ENCODE data around the gene CYP8B1. TPM values are rescaled to one million over a fixed set of nuclear protein-coding genes. Genes with fewer than 3 reads are reported as not detected.

Gene CYP8B1
- total RNA-seq, 1 experiment from 2014 or later, result 0.12 TPM

- Histone ChIP-seq H3K4me1 (ENCODE audit: control insufficient read depth in 1 of 2, insufficient read depth in 2 of 2, low read length in 2 of 2) (no peaks in the 10 kb centered on the region), H3K4me2 (ENCODE audit: low read length) (no peak overlapping the region), H3K79me2 (ENCODE audit: insufficient read depth, low read length) (no peaks in the 10 kb centered on the region), H3K27me3 (ENCODE audit: insufficient read depth, low read length) (no peaks in the 10 kb centered on the region), H3K9me2 (ENCODE audit: insufficient read depth) (no peaks in the 10 kb centered on the region), H2AFZ (ENCODE audit: low read depth, low read length, poor library complexity, severe bottlenecking) (no peak overlapping the region), H3K9ac (ENCODE audit: low read length) (no peak overlapping the region), H4K20me1 (ENCODE audit: insufficient read depth) (no peaks in the 10 kb centered on the region), H3K9me3 (ENCODE audit: control insufficient read depth in 1 of 2, insufficient read depth in 1 of 2, low read depth in 1 of 2, low read length in 2 of 2) (no peaks in the 10 kb centered on the region), H3K27ac (ENCODE audit: low read depth, low read length) (no peak overlapping the region), H3K4me3 (replicated peaks in 1 of 2; ENCODE audit: low read depth in 1 of 2, low read length in 2 of 2) (no peak overlapping the region), H3K36me3 (ENCODE audit: control insufficient read depth in 1 of 2, insufficient read depth in 2 of 2, low read length in 2 of 2) (no peaks in the 10 kb centered on the region)
- TF ChIP-seq CBX3 (IDR thresholded peaks at IDR 0.05; ENCODE audit: low read depth), result no peak
- TF ChIP-seq CEBPB (IDR thresholded peaks at IDR 0.05; ENCODE audit: low read depth), result no peak
- TF ChIP-seq ELF1 (IDR thresholded peaks at IDR 0.05; ENCODE audit: borderline replicate concordance, low read depth), result no peak
- TF ChIP-seq ATF3 (IDR thresholded peaks at IDR 0.05), result no peak
- TF ChIP-seq EZH2 (IDR thresholded peaks at IDR 0.05), result no peak
- no peak for TF ChIP-seq JUND (IDR thresholded peaks at IDR 0.05)
- TF ChIP-seq, protein P1, sequence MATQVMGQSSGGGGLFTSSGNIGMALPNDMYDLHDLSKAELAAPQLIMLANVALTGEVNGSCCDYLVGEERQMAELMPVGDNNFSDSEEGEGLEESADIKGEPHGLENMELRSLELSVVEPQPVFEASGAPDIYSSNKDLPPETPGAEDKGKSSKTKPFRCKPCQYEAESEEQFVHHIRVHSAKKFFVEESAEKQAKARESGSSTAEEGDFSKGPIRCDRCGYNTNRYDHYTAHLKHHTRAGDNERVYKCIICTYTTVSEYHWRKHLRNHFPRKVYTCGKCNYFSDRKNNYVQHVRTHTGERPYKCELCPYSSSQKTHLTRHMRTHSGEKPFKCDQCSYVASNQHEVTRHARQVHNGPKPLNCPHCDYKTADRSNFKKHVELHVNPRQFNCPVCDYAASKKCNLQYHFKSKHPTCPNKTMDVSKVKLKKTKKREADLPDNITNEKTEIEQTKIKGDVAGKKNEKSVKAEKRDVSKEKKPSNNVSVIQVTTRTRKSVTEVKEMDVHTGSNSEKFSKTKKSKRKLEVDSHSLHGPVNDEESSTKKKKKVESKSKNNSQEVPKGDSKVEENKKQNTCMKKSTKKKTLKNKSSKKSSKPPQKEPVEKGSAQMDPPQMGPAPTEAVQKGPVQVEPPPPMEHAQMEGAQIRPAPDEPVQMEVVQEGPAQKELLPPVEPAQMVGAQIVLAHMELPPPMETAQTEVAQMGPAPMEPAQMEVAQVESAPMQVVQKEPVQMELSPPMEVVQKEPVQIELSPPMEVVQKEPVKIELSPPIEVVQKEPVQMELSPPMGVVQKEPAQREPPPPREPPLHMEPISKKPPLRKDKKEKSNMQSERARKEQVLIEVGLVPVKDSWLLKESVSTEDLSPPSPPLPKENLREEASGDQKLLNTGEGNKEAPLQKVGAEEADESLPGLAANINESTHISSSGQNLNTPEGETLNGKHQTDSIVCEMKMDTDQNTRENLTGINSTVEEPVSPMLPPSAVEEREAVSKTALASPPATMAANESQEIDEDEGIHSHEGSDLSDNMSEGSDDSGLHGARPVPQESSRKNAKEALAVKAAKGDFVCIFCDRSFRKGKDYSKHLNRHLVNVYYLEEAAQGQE (IDR thresholded peaks at IDR 0.05; ENCODE audit: low read depth), result no peak
- TF ChIP-seq, protein P2, sequence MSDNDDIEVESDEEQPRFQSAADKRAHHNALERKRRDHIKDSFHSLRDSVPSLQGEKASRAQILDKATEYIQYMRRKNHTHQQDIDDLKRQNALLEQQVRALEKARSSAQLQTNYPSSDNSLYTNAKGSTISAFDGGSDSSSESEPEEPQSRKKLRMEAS (IDR thresholded peaks at IDR 0.05), result no peak
- no peak for TF ChIP-seq SP1 (IDR thresholded peaks at IDR 0.05; ENCODE audit: low read depth)
- TF ChIP-seq, protein P3, sequence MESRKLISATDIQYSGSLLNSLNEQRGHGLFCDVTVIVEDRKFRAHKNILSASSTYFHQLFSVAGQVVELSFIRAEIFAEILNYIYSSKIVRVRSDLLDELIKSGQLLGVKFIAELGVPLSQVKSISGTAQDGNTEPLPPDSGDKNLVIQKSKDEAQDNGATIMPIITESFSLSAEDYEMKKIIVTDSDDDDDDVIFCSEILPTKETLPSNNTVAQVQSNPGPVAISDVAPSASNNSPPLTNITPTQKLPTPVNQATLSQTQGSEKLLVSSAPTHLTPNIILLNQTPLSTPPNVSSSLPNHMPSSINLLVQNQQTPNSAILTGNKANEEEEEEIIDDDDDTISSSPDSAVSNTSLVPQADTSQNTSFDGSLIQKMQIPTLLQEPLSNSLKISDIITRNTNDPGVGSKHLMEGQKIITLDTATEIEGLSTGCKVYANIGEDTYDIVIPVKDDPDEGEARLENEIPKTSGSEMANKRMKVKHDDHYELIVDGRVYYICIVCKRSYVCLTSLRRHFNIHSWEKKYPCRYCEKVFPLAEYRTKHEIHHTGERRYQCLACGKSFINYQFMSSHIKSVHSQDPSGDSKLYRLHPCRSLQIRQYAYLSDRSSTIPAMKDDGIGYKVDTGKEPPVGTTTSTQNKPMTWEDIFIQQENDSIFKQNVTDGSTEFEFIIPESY (IDR thresholded peaks at IDR 0.05; ENCODE audit: extremely low read depth, insufficient replicate concordance, low read length), result no peak
- no peak for TF ChIP-seq FOSL1 (IDR thresholded peaks at IDR 0.05; ENCODE audit: low read depth)
- TF ChIP-seq, protein P4, sequence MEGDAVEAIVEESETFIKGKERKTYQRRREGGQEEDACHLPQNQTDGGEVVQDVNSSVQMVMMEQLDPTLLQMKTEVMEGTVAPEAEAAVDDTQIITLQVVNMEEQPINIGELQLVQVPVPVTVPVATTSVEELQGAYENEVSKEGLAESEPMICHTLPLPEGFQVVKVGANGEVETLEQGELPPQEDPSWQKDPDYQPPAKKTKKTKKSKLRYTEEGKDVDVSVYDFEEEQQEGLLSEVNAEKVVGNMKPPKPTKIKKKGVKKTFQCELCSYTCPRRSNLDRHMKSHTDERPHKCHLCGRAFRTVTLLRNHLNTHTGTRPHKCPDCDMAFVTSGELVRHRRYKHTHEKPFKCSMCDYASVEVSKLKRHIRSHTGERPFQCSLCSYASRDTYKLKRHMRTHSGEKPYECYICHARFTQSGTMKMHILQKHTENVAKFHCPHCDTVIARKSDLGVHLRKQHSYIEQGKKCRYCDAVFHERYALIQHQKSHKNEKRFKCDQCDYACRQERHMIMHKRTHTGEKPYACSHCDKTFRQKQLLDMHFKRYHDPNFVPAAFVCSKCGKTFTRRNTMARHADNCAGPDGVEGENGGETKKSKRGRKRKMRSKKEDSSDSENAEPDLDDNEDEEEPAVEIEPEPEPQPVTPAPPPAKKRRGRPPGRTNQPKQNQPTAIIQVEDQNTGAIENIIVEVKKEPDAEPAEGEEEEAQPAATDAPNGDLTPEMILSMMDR (IDR thresholded peaks at IDR 0.05 in 2 of 3, conservative IDR thresholded peaks at IDR 0.05 in 1 of 3; ENCODE audit: borderline replicate concordance in 1 of 3, insufficient read depth in 1 of 3, low read depth in 2 of 3, low read length in 2 of 3), result no peak
- no peak for TF ChIP-seq EGR1 (IDR thresholded peaks at IDR 0.05; ENCODE audit: low read depth)
- ATAC-seq, result no peak
- intact Hi-C loops (cut with micrococcal nuclease), result no loop called here
- ChIA-PET CTCF (no interaction called here), POLR2A (no interaction called here), RAD21 (ENCODE audit: low non-redundant PET in 1 of 2, low total read pairs in 2 of 2, uncharacterized antibody in 2 of 2, unreplicated experiment in 2 of 2) (no interaction called here)
- BruUV-seq (replicated peaks), result no TSS peak
- DNase-seq (ENCODE audit: low read depth, low spot score), result no peak
Measured at GRCh38 chr3:42900226-42901072, 24.8 kb upstream of the CYP8B1 start.

Data from HCT116 (cell line).